ENCODE data around the gene KCNK13.
"Not testable (repeated sequence)": the region's sequence is repeated elsewhere in the genome, so short reads cannot be mapped to it uniquely, and the experiment has no call there.

KCNK13 gene

DNA sequence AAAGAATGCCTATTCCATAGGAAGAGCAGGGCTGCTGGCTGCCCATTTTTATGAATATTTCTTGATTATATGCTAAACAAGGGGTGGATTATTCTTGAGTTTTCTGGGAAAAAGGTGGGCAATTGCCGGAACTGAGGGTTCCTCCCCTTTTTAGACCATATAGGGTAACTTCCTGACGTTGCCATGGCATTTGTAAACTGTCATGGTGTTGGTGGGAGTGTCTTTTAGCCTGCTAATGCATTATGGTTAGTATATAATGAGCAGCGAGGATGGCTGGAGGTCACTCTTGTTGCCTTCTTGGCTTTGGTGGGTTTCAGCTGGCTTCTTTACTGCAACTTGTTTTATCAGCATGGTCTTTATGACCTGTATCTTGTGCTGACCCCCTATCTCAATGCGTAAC, 138.8 kb downstream of the KCNK13 start:
- DNase-seq = not testable (repeated sequence)

DNA sequence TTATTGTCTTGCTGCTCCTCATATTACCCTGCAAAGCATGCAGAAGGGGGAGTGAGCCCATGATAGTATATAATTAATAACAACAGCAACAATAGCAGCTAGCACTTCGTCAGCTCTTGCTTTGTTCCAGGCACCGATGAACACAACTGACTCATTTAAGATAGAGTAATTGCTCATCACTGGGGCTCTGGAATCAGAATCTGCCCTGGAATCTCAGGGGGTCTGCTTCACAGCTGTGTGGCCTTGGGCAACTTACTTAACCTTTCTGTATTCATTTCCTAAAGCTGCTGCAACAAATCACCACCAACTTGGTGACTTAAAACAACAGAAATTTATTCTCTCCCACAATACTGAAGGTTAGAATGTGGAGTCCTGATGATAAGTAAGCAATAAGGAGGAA, 139.6 kb downstream of the KCNK13 start:
- no peak for DNase-seq

DNA sequence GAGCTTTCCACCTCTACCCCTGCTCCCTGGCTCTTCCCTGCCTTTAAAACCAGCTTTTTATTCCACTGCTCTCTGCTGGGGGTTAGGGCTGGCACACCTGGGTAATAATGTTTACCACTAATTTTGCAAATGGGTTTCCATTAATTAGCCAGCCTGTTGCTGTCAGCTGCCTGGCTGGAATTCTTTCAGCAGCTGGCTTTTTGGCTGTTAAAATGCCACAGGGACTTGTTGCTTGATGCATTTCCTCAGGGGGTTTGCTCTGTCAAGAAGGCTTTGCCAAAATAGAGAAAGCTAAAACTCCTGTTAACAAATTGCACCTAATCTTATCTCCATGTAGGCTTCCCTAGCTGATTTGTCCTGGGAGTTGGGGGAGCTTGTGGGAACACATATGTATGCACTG, 142.7 kb downstream of the KCNK13 start:
- DNase-seq = no peak

DNA sequence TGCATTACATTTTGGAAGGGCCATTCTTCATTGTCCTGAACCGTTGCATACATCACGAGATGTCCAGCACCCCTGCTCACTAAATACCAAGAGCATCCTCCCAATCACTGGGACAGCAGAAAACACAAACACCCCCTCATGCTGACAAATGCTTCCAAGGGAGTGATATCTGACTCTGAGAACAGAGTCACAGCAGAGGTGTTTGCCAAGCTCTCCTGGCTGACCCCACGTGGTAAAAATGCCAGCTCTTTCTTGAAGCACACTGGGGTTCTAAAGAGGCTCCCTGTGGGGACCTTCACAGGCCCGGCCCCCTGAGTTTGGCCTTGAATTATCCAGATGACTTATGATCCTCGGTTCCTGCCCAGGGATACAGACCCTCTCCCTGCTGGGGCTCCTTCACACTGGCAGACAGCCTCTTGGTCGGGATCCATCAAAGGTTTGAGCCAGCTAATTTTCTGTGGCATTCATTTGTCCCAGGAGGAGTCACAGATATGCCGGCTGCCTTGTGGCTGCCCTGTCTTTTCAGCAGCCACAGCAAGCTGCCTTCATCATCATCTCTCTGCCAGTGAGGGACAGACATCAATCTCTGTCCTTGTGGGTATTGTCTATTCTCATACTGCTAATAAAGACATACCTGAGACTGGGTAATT, 151.4 kb downstream of the KCNK13 start:
- no peak for DNase-seq

DNA sequence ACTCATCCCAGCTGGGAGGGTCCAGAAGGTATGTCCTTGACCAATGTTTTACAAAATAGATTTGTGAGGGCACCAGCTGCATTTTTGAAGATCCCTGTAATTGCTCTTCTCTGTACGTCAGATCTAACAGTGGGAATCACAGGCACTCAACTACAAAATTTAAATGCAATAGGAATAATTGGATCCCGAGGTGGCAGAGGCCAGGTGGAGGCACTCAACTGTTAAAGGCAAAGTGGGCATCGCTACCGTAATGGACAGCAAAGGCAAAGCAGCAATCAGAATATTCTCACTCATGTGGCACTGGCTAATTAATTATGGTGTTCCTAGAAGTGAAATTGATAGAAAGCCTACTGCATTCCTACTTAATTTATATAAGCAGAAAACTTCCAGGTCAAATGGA, 166.7 kb downstream of the KCNK13 start:
- DNase-seq = no peak

DNA sequence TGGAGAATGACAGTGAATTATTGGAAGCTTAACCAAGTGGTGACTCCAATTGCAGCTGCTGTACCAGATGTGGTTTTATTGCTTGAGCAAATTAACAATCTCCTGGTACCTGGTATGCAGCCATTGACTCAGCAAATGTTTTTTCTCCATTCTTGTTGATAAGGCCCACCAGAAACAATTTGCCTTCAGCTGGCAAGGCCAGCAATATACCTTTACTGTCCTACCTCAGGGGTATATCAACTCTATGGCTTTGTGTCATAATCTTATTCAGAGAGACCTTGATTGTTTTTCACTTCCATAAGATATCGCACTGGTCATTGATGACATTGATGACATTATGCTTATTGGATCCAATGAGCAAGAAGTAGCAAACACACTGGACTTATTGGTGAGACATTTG, 168.1 kb downstream of the KCNK13 start:
- not testable (repeated sequence) for DNase-seq

Data from SHP77 (cell line).